Measurements from ENCODE around the gene PACRGL. TPM values are rescaled to one million over a fixed set of nuclear protein-coding genes. Genes with fewer than 3 reads are reported as not detected.

PACRGL gene
- total RNA-seq, 1 experiment from 2014 or later: 14.9 TPM

DNA sequence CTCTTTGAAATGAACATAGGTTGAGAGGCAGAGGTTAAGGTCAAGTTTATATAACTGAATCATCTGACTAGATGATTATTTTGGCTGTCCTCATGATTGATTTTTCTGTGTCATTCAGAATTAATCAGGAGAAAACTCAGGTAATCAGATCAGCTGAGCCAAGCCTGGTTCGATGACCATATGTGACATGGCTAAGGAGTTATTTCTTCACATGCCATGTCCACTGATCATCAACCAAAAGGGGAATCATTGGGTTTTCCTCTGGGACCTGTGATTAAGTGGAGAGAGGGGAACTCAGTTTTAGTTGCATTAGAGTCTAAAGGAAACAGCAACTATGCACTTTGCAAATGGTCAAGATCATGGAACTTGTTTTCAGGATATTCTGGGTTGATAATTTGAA lies 20.3 kb upstream of the PACRGL start:
- Mint-ChIP-seq H3K36me3 (ENCODE audit: insufficient read depth, unreplicated experiment) (no peaks in the 10 kb centered on the region), H3K4me3 (ENCODE audit: unreplicated experiment) (no peak overlapping the region), H3K27me3 (ENCODE audit: insufficient read depth, unreplicated experiment) (peaks cover 7% of the 10 kb centered on the region), H3K4me1 (ENCODE audit: low read depth, unreplicated experiment) (peaks cover 14% of the 10 kb centered on the region), H3K9me3 (ENCODE audit: unreplicated experiment) (no peaks in the 10 kb centered on the region), H3K27ac (ENCODE audit: unreplicated experiment) (no peak overlapping the region)
- Histone ChIP-seq H3K4me3 (ENCODE audit: low read depth, low read length) (no peak overlapping the region), H3K4me1 (no peaks in the 10 kb centered on the region), H3K27me3 (replicated peaks; ENCODE audit: control insufficient read depth, insufficient read depth, low read length) (no peaks in the 10 kb centered on the region), H3K36me3 (ENCODE audit: control insufficient read depth, insufficient read depth, low read length) (no peaks in the 10 kb centered on the region), H3K9me3 (no peaks in the 10 kb centered on the region)
- no peak for DNase-seq
- CTCF ChIA-PET: no interaction called here
- no TSS peak for BruUV-seq (replicated peaks)
- intact Hi-C loops (cut with micrococcal nuclease; ENCODE audit: unreplicated experiment): loop anchor here (5.0 to 10.0 kb wide), 2 partner anchors 58 to 365 kb away; no protein-coding TSS in a partner anchor
- POLR2A ChIA-PET: no interaction called here
- TF ChIP-seq, protein P1, sequence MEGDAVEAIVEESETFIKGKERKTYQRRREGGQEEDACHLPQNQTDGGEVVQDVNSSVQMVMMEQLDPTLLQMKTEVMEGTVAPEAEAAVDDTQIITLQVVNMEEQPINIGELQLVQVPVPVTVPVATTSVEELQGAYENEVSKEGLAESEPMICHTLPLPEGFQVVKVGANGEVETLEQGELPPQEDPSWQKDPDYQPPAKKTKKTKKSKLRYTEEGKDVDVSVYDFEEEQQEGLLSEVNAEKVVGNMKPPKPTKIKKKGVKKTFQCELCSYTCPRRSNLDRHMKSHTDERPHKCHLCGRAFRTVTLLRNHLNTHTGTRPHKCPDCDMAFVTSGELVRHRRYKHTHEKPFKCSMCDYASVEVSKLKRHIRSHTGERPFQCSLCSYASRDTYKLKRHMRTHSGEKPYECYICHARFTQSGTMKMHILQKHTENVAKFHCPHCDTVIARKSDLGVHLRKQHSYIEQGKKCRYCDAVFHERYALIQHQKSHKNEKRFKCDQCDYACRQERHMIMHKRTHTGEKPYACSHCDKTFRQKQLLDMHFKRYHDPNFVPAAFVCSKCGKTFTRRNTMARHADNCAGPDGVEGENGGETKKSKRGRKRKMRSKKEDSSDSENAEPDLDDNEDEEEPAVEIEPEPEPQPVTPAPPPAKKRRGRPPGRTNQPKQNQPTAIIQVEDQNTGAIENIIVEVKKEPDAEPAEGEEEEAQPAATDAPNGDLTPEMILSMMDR (IDR thresholded peaks at IDR 0.05; ENCODE audit: insufficient read depth in 1 of 2, low read depth in 1 of 2, low read length in 1 of 2, severe bottlenecking in 1 of 2, unreplicated experiment in 1 of 2): no peak

DNA sequence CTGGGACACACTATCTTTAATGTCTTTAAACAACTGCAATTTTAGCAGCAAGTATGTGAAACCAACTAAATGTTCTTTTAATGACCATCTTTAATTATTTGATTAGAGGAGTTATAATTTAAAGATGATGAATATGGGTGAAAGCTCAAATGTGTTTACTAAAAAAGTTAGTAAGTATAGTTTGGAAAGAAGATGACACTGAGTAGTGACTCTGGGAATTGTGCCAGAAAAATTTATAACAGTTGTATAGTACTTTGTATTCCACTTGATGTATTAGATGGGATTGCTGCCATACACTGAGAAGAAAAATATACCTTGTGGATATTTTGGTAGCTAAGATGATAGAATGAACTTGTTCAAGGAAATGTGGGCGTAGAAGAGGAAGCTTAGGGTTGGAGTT lies 19.5 kb upstream of the PACRGL start:
- intact Hi-C loops (cut with micrococcal nuclease; ENCODE audit: unreplicated experiment): loop anchor here (10.0 kb wide), 1 partner anchor 366 kb away; no protein-coding TSS in a partner anchor

DNA sequence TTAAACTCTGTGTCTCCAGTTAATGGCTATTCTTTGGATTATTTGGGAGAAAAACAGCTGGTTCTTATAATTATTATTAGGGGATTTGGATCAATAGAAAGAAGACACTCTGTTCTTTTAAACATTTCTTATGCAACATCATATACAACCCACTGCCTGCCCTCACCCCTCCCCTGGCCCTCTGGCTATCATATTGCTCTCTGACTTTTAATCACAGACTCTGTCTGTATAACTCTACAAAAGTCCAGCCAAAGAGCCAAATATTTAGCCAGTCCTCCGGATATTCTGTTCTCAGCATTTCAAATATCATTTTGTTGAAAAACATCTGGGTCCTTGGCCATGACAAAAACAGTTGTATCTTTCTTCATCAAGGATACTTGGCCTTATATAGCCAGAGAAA lies 19.0 kb upstream of the PACRGL start:
- Mint-ChIP-seq H3K9me3 (ENCODE audit: unreplicated experiment) (no peaks in the 10 kb centered on the region), H3K36me3 (ENCODE audit: insufficient read depth, unreplicated experiment) (no peaks in the 10 kb centered on the region), H3K4me3 (ENCODE audit: unreplicated experiment) (no peak overlapping the region), H3K27me3 (ENCODE audit: insufficient read depth, unreplicated experiment) (peaks cover 7% of the 10 kb centered on the region), H3K4me1 (ENCODE audit: low read depth, unreplicated experiment) (peaks cover 14% of the 10 kb centered on the region), H3K27ac (ENCODE audit: unreplicated experiment) (no peak overlapping the region)
- intact Hi-C loops (cut with micrococcal nuclease; ENCODE audit: unreplicated experiment): loop anchor here (10.0 kb wide), 1 partner anchor 366 kb away; no protein-coding TSS in a partner anchor
- BruUV-seq (replicated peaks): no TSS peak
- ChIA-PET POLR2A (no interaction called here), CTCF (no interaction called here)
- no peaks in the 10 kb centered on the region for H3K27me3 ChIP-seq (replicated peaks; ENCODE audit: control insufficient read depth, insufficient read depth, low read length)
- no peak for DNase-seq
- no peak overlapping the region for H3K4me3 ChIP-seq (ENCODE audit: low read depth, low read length)
- H3K36me3 ChIP-seq (ENCODE audit: control insufficient read depth, insufficient read depth, low read length): no peaks in the 10 kb centered on the region
- H3K4me1 ChIP-seq: no peaks in the 10 kb centered on the region
- TF ChIP-seq, protein P1 (IDR thresholded peaks at IDR 0.05; ENCODE audit: insufficient read depth in 1 of 2, low read depth in 1 of 2, low read length in 1 of 2, severe bottlenecking in 1 of 2, unreplicated experiment in 1 of 2): no peak
- H3K9me3 ChIP-seq: no peaks in the 10 kb centered on the region

More for the DNA sequence above, 19.5 kb upstream of the PACRGL start:
- ChIA-PET CTCF (interaction anchor here (0.5 kb wide), 1 partner anchor 166 kb away, joined by 3 read pairs; no protein-coding TSS in a partner anchor), POLR2A (no interaction called here)
- Histone ChIP-seq H3K27me3 (replicated peaks; ENCODE audit: control insufficient read depth, insufficient read depth, low read length) (no peaks in the 10 kb centered on the region), H3K9me3 (no peaks in the 10 kb centered on the region), H3K4me3 (ENCODE audit: low read depth, low read length) (no peak overlapping the region), H3K36me3 (ENCODE audit: control insufficient read depth, insufficient read depth, low read length) (no peaks in the 10 kb centered on the region), H3K4me1 (no peaks in the 10 kb centered on the region)
- Mint-ChIP-seq H3K4me1 (ENCODE audit: low read depth, unreplicated experiment) (peaks cover 14% of the 10 kb centered on the region), H3K9me3 (ENCODE audit: unreplicated experiment) (no peaks in the 10 kb centered on the region), H3K27ac (ENCODE audit: unreplicated experiment) (no peak overlapping the region), H3K36me3 (ENCODE audit: insufficient read depth, unreplicated experiment) (no peaks in the 10 kb centered on the region), H3K27me3 (ENCODE audit: insufficient read depth, unreplicated experiment) (peaks cover 7% of the 10 kb centered on the region), H3K4me3 (ENCODE audit: unreplicated experiment) (no peak overlapping the region)
- no TSS peak for BruUV-seq (replicated peaks)
- no peak for DNase-seq
- TF ChIP-seq, protein P1 (IDR thresholded peaks at IDR 0.05; ENCODE audit: insufficient read depth in 1 of 2, low read depth in 1 of 2, low read length in 1 of 2, severe bottlenecking in 1 of 2, unreplicated experiment in 1 of 2): no peak
